BJ (cell line): Measurements from ENCODE around the gene APOBR. TPM values are rescaled to one million over a fixed set of nuclear protein-coding genes. Genes with fewer than 3 reads are reported as not detected.
"Not testable (repeated sequence)": the region's sequence is repeated elsewhere in the genome, so short reads cannot be mapped to it uniquely, and the experiment has no call there.

ENCODE experiments used
- CTCF ChIA-PET: fragments of 350-600 bp; formaldehyde crosslinking; extraction: SDS; loops from one replicate; lab custom pipeline; 2021; ENCODE audit warnings: antibody characterized with exemption, inconsistent platforms; lab: Yijun Ruan, JAX
- POLR2A ChIA-PET: fragments of 300-600 bp; sonication (Branson Sonifier 250); formaldehyde crosslinking; extraction: SDS; loops from one replicate; lab custom pipeline; 2021; ENCODE audit warnings: antibody characterized with exemption; lab: Charles Lee
- DNase-seq: peaks from one replicate; pipeline ENCODE4 v3.0.0-alpha.2; 2011; ENCODE audit warnings: low read depth
- H3K27me3 ChIP-seq: 2 replicates; pipeline ENCODE4 v1.6.0; 2011; ENCODE audit warnings: low read length; ENCODE audit not compliant: control insufficient read depth, insufficient read depth
- H3K36me3 ChIP-seq: 2 replicates; pipeline ENCODE4 v1.5.1; 2011; ENCODE audit warnings: low read length; ENCODE audit not compliant: control insufficient read depth, insufficient read depth
- H3K4me3 ChIP-seq: 2 replicates; pipeline ENCODE4 v1.5.1; 2011; ENCODE audit warnings: low read depth, mild to moderate bottlenecking, control low read depth, low read length
- CTCF ChIP-seq: IDR thresholded peaks from 2 replicates; pipeline ENCODE4 v1.5.1; 2011; ENCODE audit warnings: low read depth, mild to moderate bottlenecking, control low read depth, inconsistent platforms, low read length, moderate library complexity; ENCODE audit not compliant: insufficient read depth
- polyA plus RNA-seq: library from polyadenylated mRNA; depleted of rRNA; stranded (reverse); fragments of >200 nt; gene quantifications from 2 replicates; pipeline ENCODE4 v1.2.3, GENCODE V29; 2011

The APOBR gene
- polyA plus RNA-seq, 1 experiment: not detected

- POLR2A ChIA-PET: no interaction called here
- CTCF ChIA-PET: no interaction called here
- TF ChIP-seq CTCF: no peak
Measured at GRCh38 chr16:28498666-28499381, 4.4 kb downstream of the APOBR start.

GRCh38 chr16:28499854-28500253 lies 5.4 kb downstream of the APOBR start:
- no peak overlapping the region for H3K4me3 ChIP-seq
- H3K27me3 ChIP-seq: peaks cover 3% of the 10 kb centered on the region; the same call in 1 of the 2 replicates
- POLR2A ChIA-PET: no interaction called here
- CTCF ChIA-PET: no interaction called here
- no peaks in the 10 kb centered on the region for H3K36me3 ChIP-seq
- TF ChIP-seq CTCF: no peak
- DNase-seq: no peak

More at GRCh38 chr16:28498666-28499381, 4.4 kb downstream of the APOBR start:
- Histone ChIP-seq H3K4me3 (no peak overlapping the region), H3K36me3 (no peaks in the 10 kb centered on the region), H3K27me3 (peaks cover 3% of the 10 kb centered on the region; the same call in 1 of the 2 replicates)
- DNase-seq: no peak

- H3K27me3 ChIP-seq, H3K4me3 ChIP-seq, DNase-seq, POLR2A ChIA-PET, CTCF ChIA-PET, H3K36me3 ChIP-seq: not testable (repeated sequence)
Measured at GRCh38 chr16:28500476-28501180, 6.2 kb downstream of the APOBR start.

GRCh38 chr16:28501258-28502232 lies 7.1 kb downstream of the APOBR start:
- Histone ChIP-seq H3K36me3 (no peaks in the 10 kb centered on the region), H3K4me3 (no peak overlapping the region), H3K27me3 (peaks cover 3% of the 10 kb centered on the region)
- POLR2A ChIA-PET: no interaction called here
- CTCF ChIA-PET: no interaction called here
- TF ChIP-seq CTCF: no peak
- DNase-seq: no peak

GRCh38 chr16:28502290-28502689 lies 7.8 kb downstream of the APOBR start:
- CTCF ChIA-PET: no interaction called here
- DNase-seq: no peak
- TF ChIP-seq CTCF: no peak
- H3K4me3 ChIP-seq: no peak overlapping the region
- POLR2A ChIA-PET: no interaction called here
- H3K36me3 ChIP-seq: no peaks in the 10 kb centered on the region
- peaks cover 3% of the 10 kb centered on the region for H3K27me3 ChIP-seq
